GM18520 (cell line): Measurements from ENCODE around the gene COX18.

ENCODE experiments used
- ATAC-seq: cut with Tn5 transposase; IDR thresholded peaks from one replicate; pipeline ENCODE4 v1.9.1; 2021; ENCODE audit not compliant: unreplicated experiment

The COX18 gene, protein sequence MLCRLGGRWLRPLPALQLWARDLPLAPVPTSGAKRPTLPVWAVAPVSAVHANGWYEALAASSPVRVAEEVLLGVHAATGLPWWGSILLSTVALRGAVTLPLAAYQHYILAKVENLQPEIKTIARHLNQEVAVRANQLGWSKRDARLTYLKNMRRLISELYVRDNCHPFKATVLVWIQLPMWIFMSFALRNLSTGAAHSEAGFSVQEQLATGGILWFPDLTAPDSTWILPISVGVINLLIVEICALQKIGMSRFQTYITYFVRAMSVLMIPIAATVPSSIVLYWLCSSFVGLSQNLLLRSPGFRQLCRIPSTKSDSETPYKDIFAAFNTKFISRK

DNA sequence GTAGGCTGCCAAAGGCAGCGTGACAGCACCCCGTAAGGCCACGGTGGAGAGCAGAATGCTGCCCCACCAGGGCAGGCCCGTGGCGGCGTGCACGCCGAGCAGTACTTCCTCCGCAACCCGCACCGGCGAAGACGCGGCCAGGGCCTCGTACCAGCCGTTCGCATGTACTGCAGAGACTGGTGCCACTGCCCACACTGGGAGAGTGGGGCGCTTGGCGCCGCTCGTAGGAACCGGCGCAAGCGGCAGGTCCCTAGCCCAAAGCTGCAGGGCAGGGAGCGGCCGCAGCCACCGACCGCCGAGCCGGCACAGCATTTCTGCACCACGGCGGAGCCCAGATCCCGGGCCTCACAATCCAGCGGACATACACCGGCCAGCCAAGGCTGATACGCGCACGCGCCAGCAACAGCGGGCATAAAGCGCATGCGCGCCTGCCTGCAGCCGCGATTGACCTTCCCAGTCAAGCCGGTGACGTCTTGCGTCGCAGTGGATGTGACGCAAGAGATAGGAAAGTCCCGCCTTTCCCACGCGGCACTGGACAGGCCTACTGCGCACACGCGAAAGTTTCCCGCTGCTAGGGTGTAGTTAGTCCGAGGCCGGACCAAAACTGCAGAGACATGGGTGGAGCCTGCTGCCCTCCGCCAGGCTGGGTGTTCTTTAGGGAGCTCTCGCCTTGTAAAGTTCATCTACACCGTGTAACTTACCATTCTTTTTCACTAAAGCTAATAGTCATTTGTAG, at the start of gene COX18:
TSS of gene COX18 (minus strand) at position 379 of the 736 bp plus-strand sequence. CDS start at position 312, 67 bp downstream.
- ATAC-seq = peak; percentile 76

DNA sequence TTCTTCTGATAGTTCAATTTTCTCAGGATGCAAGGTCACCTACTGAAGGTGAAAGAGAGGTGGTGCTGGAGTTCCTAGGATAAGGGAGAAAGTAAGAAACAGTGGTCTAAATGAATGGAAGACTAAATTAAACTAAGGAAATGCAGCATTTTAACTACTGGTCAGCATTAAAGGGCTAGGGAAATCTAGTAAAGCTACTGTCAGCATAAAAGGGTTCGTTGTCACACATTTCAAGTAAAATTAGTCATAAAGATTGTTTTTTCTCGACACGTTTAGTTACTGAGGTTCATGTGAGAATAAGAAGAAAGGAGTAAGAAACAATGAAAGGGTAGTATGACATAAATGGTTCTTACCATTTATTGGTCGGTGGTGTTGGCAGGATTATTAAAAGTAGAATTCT, 40.0 kb upstream of the COX18 start:
- ATAC-seq = no peak

DNA sequence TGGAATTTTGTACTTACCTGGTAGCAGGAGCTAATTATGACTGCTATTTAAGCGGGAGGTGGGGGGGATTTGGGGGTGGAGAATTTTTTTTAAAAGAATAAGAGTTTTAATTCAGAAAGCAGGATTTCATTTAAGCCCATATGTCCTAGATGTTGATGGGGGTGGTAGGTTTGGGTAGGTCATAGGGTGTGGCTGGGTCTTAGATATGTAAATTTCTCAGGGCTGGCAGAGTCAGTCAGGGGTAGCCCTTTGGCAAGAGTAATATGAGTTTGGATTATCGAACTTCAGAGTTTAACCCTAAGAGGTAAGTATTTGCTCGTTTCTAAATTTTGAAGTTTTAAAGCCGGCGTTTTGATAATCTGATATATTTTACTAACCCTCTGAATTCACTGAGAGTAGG, 35.2 kb upstream of the COX18 start:
- ATAC-seq = no peak

DNA sequence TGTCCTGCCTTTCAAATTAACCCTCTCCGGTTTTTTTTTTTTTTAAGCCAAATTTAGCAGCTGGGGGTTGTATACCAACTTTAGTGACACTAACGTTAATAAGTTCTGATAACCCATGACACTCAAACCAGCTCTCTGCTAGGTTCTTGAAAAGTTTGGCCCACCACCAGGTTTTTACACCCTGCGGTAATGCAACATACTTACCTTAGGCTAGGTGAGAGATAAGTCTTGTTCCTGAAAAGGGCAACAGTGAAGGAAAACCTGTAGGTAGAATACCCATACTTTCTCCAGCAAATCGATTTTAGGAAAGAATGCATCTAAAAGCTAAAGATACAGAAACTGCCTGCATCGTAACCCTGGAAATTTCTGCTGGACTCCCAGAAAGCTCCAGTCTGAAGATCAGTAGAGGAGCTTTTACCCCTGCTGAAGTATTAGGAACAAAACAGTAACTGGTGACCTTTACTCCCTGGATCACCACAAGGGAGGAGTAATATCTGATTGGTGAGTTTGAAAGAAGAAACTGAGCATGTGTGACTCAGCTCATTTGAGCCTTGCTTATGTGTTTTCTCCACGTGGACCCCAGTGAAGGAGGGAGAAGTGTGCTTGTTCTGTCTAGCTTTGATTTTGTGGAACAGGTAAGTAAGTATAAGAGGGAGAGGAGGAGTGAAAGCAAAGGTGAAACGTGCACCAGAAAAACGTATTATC, 34.4 kb upstream of the COX18 start:
- ATAC-seq = no peak

DNA sequence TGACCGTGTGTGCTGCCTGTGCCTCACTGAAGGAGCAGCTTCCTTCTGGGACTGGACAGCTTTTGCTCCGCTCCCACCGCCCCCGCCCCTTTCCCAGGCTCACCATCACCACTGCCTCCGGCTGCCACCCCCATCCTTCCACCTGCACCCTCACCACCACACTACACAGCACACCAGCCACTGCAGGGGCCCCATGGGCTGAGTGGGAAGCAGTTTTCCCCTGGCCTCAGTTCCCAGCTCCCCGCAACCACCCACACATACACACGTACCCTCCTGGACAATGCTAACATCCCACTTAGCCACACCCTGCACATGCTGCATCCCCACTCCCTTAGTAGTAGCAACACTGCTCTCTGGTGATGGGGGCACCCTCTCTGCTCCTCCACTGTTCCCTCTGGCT, 29.6 kb upstream of the COX18 start:
- no peak for ATAC-seq

DNA sequence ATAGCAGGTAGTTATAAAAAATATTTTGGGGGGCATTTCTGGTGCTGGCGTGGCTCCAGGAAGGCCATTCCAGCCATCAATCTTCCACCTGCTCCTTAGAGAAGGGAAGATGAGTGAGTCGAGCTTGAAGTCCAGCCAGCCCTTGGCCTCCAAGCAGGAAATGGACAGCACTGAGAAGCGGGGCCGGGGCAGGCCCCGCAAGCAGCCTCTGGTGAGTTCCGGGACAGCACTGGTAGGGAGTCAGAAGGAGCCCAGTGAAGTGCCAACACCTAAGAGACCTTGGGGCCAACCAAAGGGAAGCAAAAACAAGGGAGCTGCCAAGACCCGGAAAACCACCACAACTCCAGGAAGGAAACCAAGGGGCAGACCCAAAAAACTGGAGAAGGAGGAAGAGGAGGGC, 29.2 kb upstream of the COX18 start:
- ATAC-seq = no peak

DNA sequence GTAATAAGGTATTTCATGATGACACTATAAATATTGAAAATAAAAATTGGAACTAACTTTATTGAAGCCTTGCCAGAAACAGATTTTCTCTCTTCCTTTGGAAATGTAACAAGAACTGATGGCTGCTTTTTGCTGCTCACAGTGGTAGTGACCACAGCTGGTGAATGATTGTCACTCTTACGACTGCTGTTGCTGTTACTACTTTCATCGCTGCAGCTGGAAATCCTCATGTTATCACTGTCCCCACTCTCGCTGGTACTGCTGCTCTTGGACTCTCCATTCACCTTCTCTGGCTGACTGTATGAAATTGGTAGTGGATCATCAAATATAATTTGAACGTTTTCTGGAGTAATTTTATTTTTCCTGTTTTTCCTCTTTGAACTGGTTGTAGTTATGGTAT, 28.5 kb upstream of the COX18 start:
- no peak for ATAC-seq

DNA sequence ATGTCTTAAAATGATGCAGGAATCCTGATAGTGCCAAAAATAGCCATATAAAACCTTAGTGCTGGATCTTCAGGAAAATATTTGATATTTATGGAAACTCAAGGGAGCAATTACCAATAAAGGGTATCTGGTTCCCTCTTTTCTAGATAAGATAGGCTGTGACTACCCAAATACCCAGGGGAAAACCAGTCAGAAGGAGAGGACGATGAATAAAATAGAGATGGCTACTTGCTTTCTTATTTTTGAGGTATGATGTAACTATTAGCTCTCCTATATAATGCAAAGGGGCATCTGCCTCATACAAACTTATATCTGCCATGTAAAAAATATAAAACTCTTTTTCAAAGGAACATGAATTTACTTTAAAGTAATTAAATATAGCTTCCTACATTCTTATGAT, 23.4 kb upstream of the COX18 start:
- no peak for ATAC-seq

DNA sequence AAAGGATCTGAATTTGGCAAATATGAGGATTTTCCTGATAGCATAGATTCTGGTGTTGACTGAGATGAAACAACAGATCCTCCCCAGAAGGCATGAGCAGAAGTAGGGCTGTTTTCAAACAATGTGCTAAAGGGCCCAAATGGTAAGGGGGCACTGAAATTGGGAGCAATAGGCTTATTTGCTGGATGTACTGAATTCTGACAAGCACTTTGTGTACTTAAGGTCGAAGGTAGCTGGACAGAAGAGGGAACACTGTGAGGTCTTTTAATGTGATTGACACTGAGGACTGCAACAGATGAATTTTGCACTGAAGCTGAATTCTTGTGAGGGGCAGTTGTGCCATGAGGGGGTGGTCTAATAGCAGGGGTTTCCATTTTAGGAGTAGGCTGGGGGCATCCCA, 21.2 kb upstream of the COX18 start:
- no peak for ATAC-seq

DNA sequence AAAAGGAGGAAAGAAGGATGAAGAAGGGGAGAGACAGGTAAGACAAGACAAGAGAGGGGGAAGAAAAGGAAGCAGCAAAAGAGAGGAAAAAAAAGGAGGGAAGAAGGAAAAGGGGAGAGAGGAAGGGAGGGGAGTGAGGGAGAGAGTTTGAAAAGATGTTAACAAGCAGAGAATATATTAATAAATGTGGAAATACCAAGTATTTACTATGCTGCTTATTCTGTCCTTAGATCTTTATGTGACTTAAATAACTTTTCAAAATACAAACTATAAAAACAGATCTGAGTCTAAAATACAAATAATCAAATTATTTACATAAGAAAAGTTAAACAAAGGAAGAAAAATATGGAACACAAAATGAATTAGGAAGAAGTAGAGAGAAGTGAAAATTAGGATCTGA, 18.4 kb upstream of the COX18 start:
- no peak for ATAC-seq

DNA sequence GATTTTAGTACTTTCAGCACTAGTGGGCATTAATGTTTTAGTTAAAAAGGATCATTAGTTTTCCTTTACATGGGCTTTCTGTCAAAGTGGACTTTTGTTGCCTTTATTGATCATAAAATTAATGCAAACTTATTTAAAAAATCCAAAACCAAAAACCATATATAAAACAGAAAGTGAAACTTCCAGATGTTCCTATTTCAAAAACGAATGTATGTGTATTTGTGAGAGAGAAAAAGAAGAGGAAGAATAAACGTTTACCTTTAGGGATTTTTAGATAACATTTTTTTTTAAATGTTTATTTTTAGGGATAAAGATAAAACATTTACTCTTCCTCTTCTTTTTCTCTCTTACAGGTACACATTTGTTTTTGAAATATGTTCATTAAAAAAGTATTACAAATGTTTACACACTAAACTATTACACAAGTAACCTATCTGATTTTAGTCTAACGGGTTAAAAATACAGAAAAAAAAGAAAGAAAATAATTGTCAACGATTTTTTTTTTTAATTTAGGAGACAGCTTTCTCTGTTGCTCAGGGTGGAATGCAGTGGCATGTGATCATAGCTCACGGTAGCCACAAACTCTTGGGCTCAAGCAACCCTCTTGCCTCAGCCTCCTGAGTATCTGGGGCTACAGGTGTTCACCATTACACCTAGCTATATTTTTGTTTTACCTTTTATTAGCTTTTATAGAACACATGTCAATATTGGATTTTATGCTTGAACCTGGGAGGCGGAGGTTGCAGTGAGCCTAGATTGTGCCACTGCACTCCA, 16.8 kb upstream of the COX18 start:
- ATAC-seq = no peak

DNA sequence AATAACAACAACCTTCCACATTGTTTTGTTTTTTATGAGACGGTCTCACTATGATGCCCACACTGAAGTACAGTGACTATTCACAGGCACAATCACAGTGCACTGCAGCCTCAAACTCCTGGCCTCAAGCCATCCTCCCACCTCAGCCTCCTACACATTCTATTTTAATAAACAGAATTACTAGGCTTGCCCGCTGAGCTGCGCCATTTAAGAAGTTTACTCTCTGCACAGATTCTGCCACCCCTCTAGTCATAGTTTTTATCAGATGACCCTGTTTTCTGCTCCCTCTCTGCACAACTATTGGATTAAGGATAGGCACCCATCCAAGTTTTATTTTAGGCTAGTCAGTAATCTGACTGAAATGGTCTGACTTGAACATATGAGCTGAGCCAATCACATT, 11.3 kb upstream of the COX18 start:
- ATAC-seq = no peak

DNA sequence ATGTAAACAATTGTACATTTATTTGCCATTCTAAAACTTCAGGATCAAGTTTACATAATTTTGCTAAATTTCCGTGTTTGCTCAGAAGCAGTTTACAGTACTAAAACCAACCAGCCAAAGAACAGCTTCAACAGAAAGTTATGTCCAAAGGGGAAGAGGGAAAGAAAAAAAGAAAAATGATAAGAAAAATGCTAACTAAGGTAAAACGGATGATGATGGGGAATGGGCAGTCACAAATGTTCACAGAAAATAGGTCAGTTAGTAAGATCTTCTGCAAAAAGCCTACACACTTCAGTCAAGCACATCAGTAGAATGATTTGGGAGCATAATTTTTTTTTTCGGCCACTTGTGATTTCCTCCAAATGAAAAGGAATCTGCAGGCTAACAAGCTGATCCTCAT, 6.3 kb upstream of the COX18 start:
- no peak for ATAC-seq

DNA sequence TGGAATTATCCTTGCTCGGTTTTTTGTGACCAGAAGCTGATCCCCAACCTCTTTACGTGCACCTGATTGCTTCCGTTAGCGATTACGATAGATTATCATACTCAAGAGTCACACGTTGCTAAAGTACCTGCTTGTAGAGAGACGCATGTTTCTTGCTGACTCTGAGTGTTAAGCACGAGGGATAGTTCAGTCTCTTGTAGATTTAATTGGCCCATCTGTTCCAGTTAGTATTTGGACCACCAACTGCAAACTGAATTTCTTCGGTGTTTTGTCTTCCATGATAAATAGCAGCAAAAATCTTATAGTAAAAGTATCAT, 516 bp upstream of the COX18 start:
- ATAC-seq = peak; percentile 8

DNA sequence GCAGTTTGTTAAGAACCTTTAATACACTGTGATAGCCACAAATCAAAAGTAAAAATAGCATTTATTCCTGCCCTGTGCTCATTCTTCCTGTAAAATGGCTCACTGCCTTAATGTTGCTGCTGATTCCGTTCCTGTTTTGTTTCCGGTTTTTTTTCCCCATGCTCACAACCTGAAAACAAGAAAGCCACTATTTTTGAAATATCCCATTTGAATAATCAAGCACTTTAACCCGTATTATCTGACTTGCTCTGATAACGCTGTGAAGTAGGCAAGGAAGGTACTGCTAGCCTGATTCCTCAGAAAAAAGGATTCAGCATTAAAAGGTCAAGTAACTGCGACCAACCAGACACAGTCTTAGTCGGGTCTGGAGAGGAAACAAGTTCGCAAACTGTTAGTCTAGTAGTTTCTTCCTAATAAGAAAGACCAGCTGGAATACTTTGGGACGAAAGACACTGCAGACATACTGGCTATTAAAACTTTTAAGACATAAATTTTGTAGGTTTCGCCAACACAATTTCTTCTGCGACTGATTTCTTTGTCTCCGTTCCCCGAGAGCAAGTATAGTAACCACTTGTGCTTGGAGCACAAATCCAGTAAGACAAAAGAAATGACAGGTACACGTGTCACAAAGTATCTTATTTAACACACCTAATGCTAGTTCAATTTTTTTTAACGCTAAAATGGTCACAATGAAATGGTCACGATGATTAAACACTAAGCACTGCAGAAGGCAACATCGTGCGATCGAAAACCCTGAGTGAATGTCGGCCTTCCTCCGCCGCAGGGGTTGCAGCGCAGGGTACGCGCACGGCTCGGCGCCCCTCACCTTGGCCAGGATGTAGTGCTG, 802 bp downstream of the COX18 start:
- ATAC-seq = no peak

DNA sequence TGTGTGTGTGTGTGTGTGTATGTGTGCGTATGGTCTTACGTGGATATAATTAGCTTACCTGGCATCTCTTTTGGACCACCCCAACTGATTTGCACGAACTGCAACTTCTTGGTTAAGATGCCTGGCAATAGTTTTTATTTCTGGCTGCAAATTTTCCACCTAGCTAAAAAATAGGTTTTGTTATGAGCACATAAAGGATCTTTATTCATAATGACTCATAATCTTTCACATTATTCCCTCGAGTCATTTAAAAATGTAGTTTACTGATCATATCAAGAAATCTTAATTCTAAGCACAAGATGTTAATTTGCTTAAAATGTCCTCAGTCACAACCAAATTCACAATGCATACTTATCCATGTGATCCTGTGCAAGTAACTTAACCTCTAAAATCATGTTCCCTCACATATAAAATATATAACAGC, 1.5 kb downstream of the COX18 start:
- ATAC-seq = no peak

DNA sequence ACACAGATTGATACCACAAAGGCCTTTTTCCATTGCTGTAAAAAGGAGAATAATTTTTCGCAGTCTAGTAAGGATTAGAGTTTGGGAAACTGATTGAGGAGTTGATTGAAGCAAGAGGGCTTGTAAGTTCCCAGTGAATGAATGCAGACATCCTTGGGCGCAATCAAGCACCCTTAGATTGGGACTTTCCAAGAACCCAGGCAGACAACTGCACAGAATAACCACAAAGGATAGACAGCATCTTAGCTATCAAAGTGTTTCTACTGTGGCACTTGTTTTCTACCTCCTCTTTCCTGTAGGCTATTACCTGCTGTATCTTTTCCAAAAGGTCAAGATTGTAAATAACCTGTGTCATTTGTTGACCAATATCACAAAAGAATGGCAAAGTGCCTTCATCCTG, 2.6 kb downstream of the COX18 start:
- ATAC-seq = no peak

DNA sequence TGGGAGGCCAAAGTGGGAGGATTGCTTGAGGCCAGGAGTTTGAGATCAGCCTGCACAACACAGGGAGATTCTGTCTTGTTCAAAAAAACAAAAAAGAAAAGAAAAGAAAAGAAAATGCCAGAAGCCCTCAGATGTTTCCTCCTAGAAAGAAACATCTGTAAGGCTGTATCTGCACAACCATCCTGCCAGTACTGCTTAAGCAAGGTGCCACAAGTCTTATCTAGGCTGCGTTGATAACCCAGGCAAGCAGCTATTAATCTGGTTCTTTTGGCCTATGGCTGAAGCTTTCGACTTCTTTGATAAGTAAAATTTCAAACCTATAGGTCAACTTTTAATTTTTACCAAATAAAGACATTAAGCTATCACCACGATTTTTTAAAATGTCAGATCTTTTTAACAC, 3.1 kb downstream of the COX18 start:
- ATAC-seq = no peak

DNA sequence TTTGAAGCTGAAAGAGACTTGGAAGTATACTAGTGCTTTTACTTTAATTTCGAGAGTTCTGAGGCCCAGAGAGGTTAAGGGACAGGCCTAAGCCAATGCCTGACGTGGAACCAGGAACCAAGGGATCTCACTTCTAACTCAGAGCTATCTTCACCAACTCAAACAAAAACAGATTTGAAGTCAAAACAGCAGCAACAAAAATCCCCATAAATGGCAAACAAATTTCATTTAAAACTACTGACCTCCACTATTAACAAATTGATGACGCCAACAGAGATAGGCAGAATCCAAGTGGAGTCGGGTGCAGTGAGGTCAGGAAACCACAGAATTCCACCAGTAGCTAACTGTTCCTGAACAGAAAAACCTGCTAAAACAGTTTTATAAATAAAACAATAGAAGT, 5.0 kb downstream of the COX18 start:
- ATAC-seq = no peak

DNA sequence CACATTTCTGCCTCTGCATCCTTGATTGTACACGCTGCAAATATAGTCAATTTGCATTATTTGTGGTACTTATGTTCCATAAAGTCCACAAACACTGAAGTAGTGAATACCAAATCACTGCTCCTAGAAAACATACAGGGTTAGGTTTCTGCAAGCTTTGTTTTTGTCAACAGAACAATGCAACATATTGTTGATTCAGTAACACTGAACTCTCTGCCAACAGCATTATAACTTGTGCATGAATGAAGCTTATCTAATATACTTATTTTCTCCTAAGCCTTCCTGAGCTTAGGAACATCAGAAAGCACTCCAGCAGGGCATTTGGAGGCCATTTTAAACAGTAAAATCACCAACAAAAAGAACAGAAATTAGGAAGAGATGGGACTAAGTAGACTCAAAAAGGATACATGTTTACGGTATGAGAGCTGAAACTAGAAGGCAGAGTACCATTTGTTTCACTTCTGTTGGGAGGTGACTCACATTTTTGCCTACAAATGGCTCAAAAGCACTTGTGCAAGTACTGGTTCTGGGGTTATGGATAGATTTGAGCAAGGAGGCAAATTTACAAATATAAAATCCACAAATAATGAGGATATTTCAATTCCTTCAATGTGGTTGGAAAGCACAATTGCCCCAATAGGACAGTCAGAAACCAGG, 14.1 kb downstream of the COX18 start:
- ATAC-seq = no peak
